SIG-M5 treated with dmso at 0.1 percent for 504 hours (cell line): ENCODE data around the gene SPDYE4.
"Not testable (repeated sequence)": the region's sequence is repeated elsewhere in the genome, so short reads cannot be mapped to it uniquely, and the experiment has no call there.

Experiments used
- DNase-seq: peaks from one replicate; lab custom pipeline; 2025; ENCODE audit not compliant: unreplicated experiment; lab: John Stamatoyannopoulos, UW

The SPDYE4 gene

GRCh38 chr17:8758137-8758596, at the start of gene SPDYE4:
Gene SPDYE4 (minus strand): TSS chr17:8758546. CDS start chr17:8758382, 164 bp downstream.
- no peak for DNase-seq

- peak; percentile 80 for DNase-seq
Observed at GRCh38 chr17:8806926-8807550, 48.7 kb upstream of the SPDYE4 start.

GRCh38 chr17:8806253-8806925, 48.0 kb upstream of the SPDYE4 start:
- DNase-seq = no peak

GRCh38 chr17:8805396-8805795, 47.0 kb upstream of the SPDYE4 start:
- not testable (repeated sequence) for DNase-seq

GRCh38 chr17:8803531-8804420, 45.4 kb upstream of the SPDYE4 start:
- peak; percentile 11 for DNase-seq

- DNase-seq = no peak
Observed at GRCh38 chr17:8801135-8801840, 42.9 kb upstream of the SPDYE4 start.

GRCh38 chr17:8800656-8801055, 42.3 kb upstream of the SPDYE4 start:
- no peak for DNase-seq

GRCh38 chr17:8799570-8800212, 41.3 kb upstream of the SPDYE4 start:
- DNase-seq = no peak

GRCh38 chr17:8798846-8799569, 40.7 kb upstream of the SPDYE4 start, which contains the start of gene MFSD6L:
Gene MFSD6L (minus strand): TSS chr17:8799365. CDS start chr17:8799120, 245 bp downstream.
- DNase-seq = no peak

GRCh38 chr17:8798176-8798845, 40.0 kb upstream of the SPDYE4 start:
- no peak for DNase-seq

- no peak for DNase-seq
Observed at GRCh38 chr17:8797621-8798175, 39.4 kb upstream of the SPDYE4 start.

GRCh38 chr17:8794636-8795035, 36.3 kb upstream of the SPDYE4 start:
- DNase-seq = no peak

GRCh38 chr17:8793649-8794048, 35.3 kb upstream of the SPDYE4 start:
- peak; percentile 49 for DNase-seq

GRCh38 chr17:8792646-8793045, 34.3 kb upstream of the SPDYE4 start:
- DNase-seq = no peak

- DNase-seq = peak; percentile 29
Observed at GRCh38 chr17:8791910-8792270, 33.5 kb upstream of the SPDYE4 start.

GRCh38 chr17:8791248-8791909, 33.0 kb upstream of the SPDYE4 start:
- DNase-seq = no peak

GRCh38 chr17:8789743-8790142, 31.4 kb upstream of the SPDYE4 start:
- DNase-seq = no peak

GRCh38 chr17:8788998-8789397, 30.7 kb upstream of the SPDYE4 start:
- DNase-seq = no peak
